GM12878 (cell line): ENCODE data around the gene CRAT. TPM values are rescaled to one million over a fixed set of nuclear protein-coding genes. Genes with fewer than 3 reads are reported as not detected.

Experiments
- ATF2 ChIP-seq: IDR thresholded peaks from 2 replicates; pipeline ENCODE4 v1.6.1; 2012; ENCODE audit warnings: low read length, inconsistent platforms
- HDAC6 ChIP-seq: fragments of 200-600 bp; sonication (generic); IDR thresholded peaks from one replicate; pipeline ENCODE4 v1.8.0; 2017; ENCODE audit warnings: antibody characterized with exemption; ENCODE audit not compliant: unreplicated experiment
- MAX ChIP-seq: IDR thresholded peaks from 2 replicates; pipeline ENCODE4 v1.6.1; 2012; ENCODE audit warnings: low read depth, low read length, improper control_type of control experiment
- NR2C1 ChIP-seq: fragments of 450-650 bp; IDR thresholded peaks from 2 replicates; pipeline ENCODE4 v1.6.1; 2017; ENCODE audit warnings: antibody characterized with exemption, mild to moderate bottlenecking, moderate library complexity
- PRDM15 ChIP-seq: fragments of 450-650 bp; formaldehyde crosslinking; IDR thresholded peaks from 2 replicates; pipeline ENCODE4 v1.4.0; 2020; ENCODE audit warnings: mild to moderate bottlenecking, moderate library complexity
- SKIL ChIP-seq: fragments of 450-650 bp; IDR thresholded peaks from 2 replicates; pipeline ENCODE4 v1.6.1; 2017; ENCODE audit warnings: mild to moderate bottlenecking, low read depth, inconsistent platforms; ENCODE audit not compliant: poor library complexity, severe bottlenecking
- ZNF274 ChIP-seq: IDR thresholded peaks from one replicate; pipeline ENCODE4 v1.8.0; 2011; ENCODE audit not compliant: insufficient read length, insufficient read depth
- polyA plus RNA-seq, 11 experiments: library from polyadenylated mRNA; depleted of rRNA in 4 of 11; unstranded in 6 of 11; stranded (reverse) in 5 of 11; fragments of >200 nt; fragmentation: Nextera tagmentation in 4 of 11; fragmentation: Illumina TruSeq in 1 of 11; extraction: Ambion mirVana in 4 of 11; extraction: Trizol in 1 of 11; gene quantifications; 1 replicate in 1 of 11; 2 replicates in 10 of 11; pipeline versions ENCODE4 v1.2.1 to v1.2.3, GENCODE V29; 2011 to 2016; ENCODE audit warnings: inconsistent platforms in 2 of 11, missing spikeins in 2 of 11, low read depth in 1 of 11
- total RNA-seq, 4 experiments: library from RNA; depleted of rRNA in 3 of 4; stranded (reverse); fragments of >200 nt in 3 of 4; fragmentation: Illumina TruSeq in 1 of 4; extraction: Trizol in 1 of 4; gene quantifications; 2 replicates each; pipeline versions ENCODE4 v1.2.1 to v1.2.3, GENCODE V29; 2013 to 2021

The CRAT gene
- total and polyA plus RNA-seq, 10 of the 15 experiments (the other 5 are each of a cell fraction or from before 2014, with no cell fraction given): 0.10 to 3.4 (median 1.8) TPM

- TF ChIP-seq PRDM15 (CRISPR knock-in tag) (no peak), ATF2 (no peak), MAX (no peak), ZNF274 (no peak), SKIL (no peak), HDAC6 (no peak), NR2C1 (no peak)
- TF ChIP-seq, all 136 proteins: peak for 0
Measured at GRCh38 chr9:129068110-129068509, 42.5 kb downstream of the CRAT start (continued).
